Fibroblast of pulmonary artery (primary cell): ENCODE results near the gene NKAIN4.

ENCODE experiments used
- DNase-seq: peaks from one replicate; pipeline ENCODE4 v3.0.0-alpha.2; 2010; ENCODE audit warnings: low read depth
- H3K4me3 ChIP-seq: replicated peaks from 2 replicates; pipeline ENCODE4 v1.5.1; 2011; ENCODE audit warnings: low read depth, mild to moderate bottlenecking, control low read depth, low read length, moderate library complexity
- CTCF ChIP-seq: IDR thresholded peaks from 2 replicates; pipeline ENCODE4 v1.5.1; 2011; ENCODE audit warnings: mild to moderate bottlenecking, control low read depth, low read length, inconsistent platforms; ENCODE audit errors: missing control alignments

NKAIN4 gene

GRCh38 chr20:63280929-63281545 lies 26.8 kb upstream of the NKAIN4 start:
- peak; percentile 30 for TF ChIP-seq CTCF
- DNase-seq: no peak
- no peak overlapping the region for H3K4me3 ChIP-seq

GRCh38 chr20:63280371-63280770 lies 26.1 kb upstream of the NKAIN4 start:
- no peak for TF ChIP-seq CTCF
- no peak for DNase-seq

GRCh38 chr20:63279931-63280330 lies 25.7 kb upstream of the NKAIN4 start:
- DNase-seq: no peak
- no peak for TF ChIP-seq CTCF
- H3K4me3 ChIP-seq: no peak overlapping the region

More at GRCh38 chr20:63280371-63280770, 26.1 kb upstream of the NKAIN4 start:
- no peak overlapping the region for H3K4me3 ChIP-seq

- H3K4me3 ChIP-seq: no peak overlapping the region
- no peak for DNase-seq
- TF ChIP-seq CTCF: no peak
Observed at GRCh38 chr20:63278661-63279060, 24.4 kb upstream of the NKAIN4 start.

GRCh38 chr20:63277466-63278272 lies 23.4 kb upstream of the NKAIN4 start:
- H3K4me3 ChIP-seq: no peak overlapping the region
- no peak for TF ChIP-seq CTCF
- no peak for DNase-seq

GRCh38 chr20:63276956-63277355 lies 22.7 kb upstream of the NKAIN4 start:
- TF ChIP-seq CTCF: no peak
- no peak for DNase-seq
- no peak overlapping the region for H3K4me3 ChIP-seq
